Posterior vena cava (tissue), 2 donors: ENCODE data around the gene HINT2. TPM values are rescaled to one million over a fixed set of nuclear protein-coding genes. Genes with fewer than 3 reads are reported as not detected.

Source experiments
- DNase-seq: peaks from one replicate; pipeline ENCODE4 v3.0.0-alpha.2; 2020; ENCODE audit warnings: low spot score
- intact Hi-C, 2 donors: fragments of 100-400 bp; cut with DNase I; formaldehyde crosslinking; loops; one replicate each; pipeline versions ENCODE4 v1.14.1 to v1.14.2; 2022 to 2023
- total RNA-seq, 2 donors: library from RNA; stranded (reverse); fragmentation: NEBNext Ultra II Directional; extraction: Animal tissue kit (Norgen Biotek cat#: 25700); gene quantifications; one replicate each; pipeline ENCODE4 v1.2.1, GENCODE V29; 2021
- donor health status: DM: yes; HTN: yes; CAD: no.
- donor health status: DM: yes; HTN: yes; CAD: no.

HINT2 gene
- total RNA-seq, 2 donors from 2014 or later: 20.0 to 26.8 TPM

GRCh38 chr9:35818341-35818740 lies 3.5 kb upstream of the HINT2 start:
- intact Hi-C loops: loop anchor here in 1 of 2 donors (10.0 kb wide), 1 partner anchor 154 kb away; the partner anchor contains the start of gene ARHGEF39
- DNase-seq: no peak

- intact Hi-C loops: loop anchor here in 1 of 2 donors (10.0 kb wide), 1 partner anchor 152 kb away; the partner anchor contains the start of gene ARHGEF39
- DNase-seq: no peak
Observed at GRCh38 chr9:35816708-35817107, 1.9 kb upstream of the HINT2 start.

GRCh38 chr9:35814106-35814840 lies 569 bp downstream of the HINT2 start:
- DNase-seq: peak; percentile 92
- intact Hi-C loops: loop anchor here in 1 of 2 donors (10.0 kb wide), 1 partner anchor 149 kb away; the partner anchor contains the start of gene ARHGEF39

GRCh38 chr9:35813434-35814105 lies 1.3 kb downstream of the HINT2 start:
- DNase-seq: no peak
- intact Hi-C loops: loop anchor here in 1 of 2 donors (10.0 kb wide), 1 partner anchor 149 kb away; the partner anchor contains the start of gene ARHGEF39

GRCh38 chr9:35812025-35812602 lies 2.7 kb downstream of the HINT2 start, which contains the start of gene SPAG8:
Gene SPAG8, minus strand, starts transcription at chr9:35812262. Its CDS starts 115 bp downstream, at chr9:35812147.
- peak; percentile 98 for DNase-seq
- intact Hi-C loops: loop anchor here in 1 of 2 donors (10.0 kb wide), 1 partner anchor 147 kb away; the partner anchor contains the start of gene ARHGEF39

- intact Hi-C loops: loop anchor here in 1 of 2 donors (10.0 kb wide), 1 partner anchor 147 kb away; the partner anchor contains the start of gene ARHGEF39
- DNase-seq: no peak
Observed at GRCh38 chr9:35811381-35812024, 3.3 kb downstream of the HINT2 start.

- intact Hi-C loops: loop anchor here in 1 of 2 donors (10.0 kb wide), 1 partner anchor 145 kb away; the partner anchor contains the start of gene ARHGEF39
- DNase-seq: no peak
Observed at GRCh38 chr9:35810122-35810521, 4.7 kb downstream of the HINT2 start.

- intact Hi-C loops: no loop called here
- no peak for DNase-seq
Observed at GRCh38 chr9:35808433-35808832, 6.4 kb downstream of the HINT2 start.

- no peak for DNase-seq
- intact Hi-C loops: no loop called here
Observed at GRCh38 chr9:35806101-35806500, 8.7 kb downstream of the HINT2 start.

GRCh38 chr9:35801328-35802128 lies 13.3 kb downstream of the HINT2 start:
- intact Hi-C loops: no loop called here

GRCh38 chr9:35800530-35800929 lies 14.3 kb downstream of the HINT2 start:
- intact Hi-C loops: no loop called here
- DNase-seq: no peak

More at GRCh38 chr9:35801328-35802128, 13.3 kb downstream of the HINT2 start:
- DNase-seq: no peak

- no peak for DNase-seq
- intact Hi-C loops: no loop called here
Observed at GRCh38 chr9:35798658-35799374, 16.0 kb downstream of the HINT2 start.

GRCh38 chr9:35797311-35798109 lies 17.3 kb downstream of the HINT2 start:
- DNase-seq: no peak
- intact Hi-C loops: no loop called here

GRCh38 chr9:35795695-35796094 lies 19.1 kb downstream of the HINT2 start:
- intact Hi-C loops: no loop called here
- DNase-seq: no peak

- intact Hi-C loops: loop anchor here (1.0 to 5.0 kb wide), 3 partner anchors 34 to 89 kb away; partner anchors contain the start of genes FAM221B (in 2 of the 2) and TMEM8B (in 1 of the 2)
- no peak for DNase-seq
Observed at GRCh38 chr9:35793461-35793860, 21.4 kb downstream of the HINT2 start.

- intact Hi-C loops: loop anchor here (1.0 to 5.0 kb wide), 3 partner anchors 34 to 89 kb away; partner anchors contain the start of genes FAM221B (in 2 of the 2) and TMEM8B (in 1 of the 2)
- no peak for DNase-seq
Observed at GRCh38 chr9:35792826-35793225, 22.0 kb downstream of the HINT2 start.
